Testis (tissue), 3 donors: ENCODE results near the gene ACOX2. TPM values are rescaled to one million over a fixed set of nuclear protein-coding genes. Genes with fewer than 3 reads are reported as not detected.
A peak's percentile ranks its signal among the peaks of the same experiment; 100 is the strongest.

Source experiments
- DNase-seq: peaks from one replicate; pipeline ENCODE4 v3.0.0-alpha.2; 2019
- H3K27ac ChIP-seq, 2 donors: fragments of 200-600 bp; sonication (generic); one replicate each; pipeline ENCODE4 v1.5.1; 2019
- H3K27me3 ChIP-seq: fragments of 200-600 bp; sonication (generic); one replicate; pipeline ENCODE4 v1.5.1; 2019
- H3K36me3 ChIP-seq: fragments of 200-600 bp; sonication (generic); one replicate; pipeline ENCODE4 v1.5.1; 2017; ENCODE audit warnings: low read depth; ENCODE audit errors: missing control alignments
- H3K4me1 ChIP-seq: fragments of 200-600 bp; sonication (generic); one replicate; pipeline ENCODE4 v1.5.1; 2019
- H3K4me3 ChIP-seq, 2 donors: fragments of 200-600 bp; sonication (generic); one replicate each; pipeline ENCODE4 v1.5.1; 2017 to 2019
- H3K9me3 ChIP-seq: fragments of 200-600 bp; sonication (generic); one replicate; pipeline ENCODE4 v1.5.1; 2017
- CTCF ChIP-seq, 3 experiments: fragments of 450-650 bp in 2 of 3; fragments of 200-600 bp in 1 of 3; sonication (generic) in 1 of 3; IDR thresholded peaks; one replicate each; pipeline ENCODE4 v1.5.1; 2016 to 2019; ENCODE audit warnings: antibody characterized with exemption in 3 of 3, mild to moderate bottlenecking in 2 of 3, moderate library complexity in 1 of 3
- POLR2A ChIP-seq: fragments of 450-650 bp; IDR thresholded peaks from one replicate; pipeline ENCODE4 v1.6.1; 2017; ENCODE audit warnings: antibody characterized with exemption, mild to moderate bottlenecking, moderate library complexity
- WGBS, 2 donors: methylation state at CpG; one replicate each; pipeline ENCODE4 v1.1.5; 2018; 5-methylcytosine and 5-hydroxymethylcytosine counted together
- intact Hi-C: fragments of 100-400 bp; cut with DNase I; formaldehyde crosslinking; loops from one replicate; pipeline ENCODE4 v1.15.1; 2023; ENCODE audit warnings: low total_unique reads
- polyA plus RNA-seq: library from polyadenylated mRNA; stranded (reverse); fragments of 350-450 nt; fragmentation: Illumina TruSeq; extraction: RNeasy Lipid Tissue Mini Kit (QIAGEN cat#74804); gene quantifications from one replicate; pipeline ENCODE4 v1.2.3, GENCODE V29; 2014; ENCODE audit warnings: low read depth, low replicate concordance; ENCODE audit not compliant: insufficient read depth
- total RNA-seq, 2 donors: library from RNA; depleted of rRNA; stranded (reverse); fragments of >200 nt; gene quantifications; one replicate each; pipeline ENCODE4 v1.2.3, GENCODE V29; 2016

The ACOX2 gene
- total and polyA plus RNA-seq, 3 donors from 2014 or later, result 27.1 to 55.9 (median 46.1) TPM

- Histone ChIP-seq H3K27ac (no peak overlapping the region), H3K27me3 (no peaks in the 10 kb centered on the region), H3K4me1 (peaks cover 17% of the 10 kb centered on the region), H3K9me3 (no peaks in the 10 kb centered on the region), H3K36me3 (no peaks in the 10 kb centered on the region), H3K4me3 (no peak overlapping the region)
- 86 to 91% methylated on average over 10 of the region's 10 CpGs for WGBS, 2 donors
- TF ChIP-seq CTCF (IDR thresholded peaks at IDR 0.05) (no peak), POLR2A (no peak)
- no peak for DNase-seq
- intact Hi-C loops, result no loop called here
Measured at GRCh38 chr3:58539626-58540025, 2.6 kb upstream of the ACOX2 start.

GRCh38 chr3:58537412-58538301 is 667 bp upstream of the ACOX2 start:
- Histone ChIP-seq H3K36me3 (no peaks in the 10 kb centered on the region), H3K27me3 (no peaks in the 10 kb centered on the region), H3K4me3 (no peak overlapping the region), H3K4me1 (peaks cover 17% of the 10 kb centered on the region), H3K9me3 (no peaks in the 10 kb centered on the region), H3K27ac (peak overlapping the region; percentile 55 to 77)
- WGBS, 2 donors, result 63 to 70% methylated on average over 4 of the region's 4 CpGs
- no peak for TF ChIP-seq CTCF (IDR thresholded peaks at IDR 0.05)
- TF ChIP-seq POLR2A, result no peak
- DNase-seq, result no peak
- intact Hi-C loops, result no loop called here

GRCh38 chr3:58535531-58536500 is 1.2 kb downstream of the ACOX2 start:
- Histone ChIP-seq H3K36me3 (no peaks in the 10 kb centered on the region), H3K4me1 (peaks cover 17% of the 10 kb centered on the region), H3K4me3 (no peak overlapping the region), H3K27ac (peak overlapping the region; percentile 55 to 77), H3K27me3 (no peaks in the 10 kb centered on the region), H3K9me3 (no peaks in the 10 kb centered on the region)
- no peak for TF ChIP-seq POLR2A
- no peak for TF ChIP-seq CTCF (IDR thresholded peaks at IDR 0.05)
- 20 to 34% methylated on average over 2 of the region's 2 CpGs for WGBS, 2 donors
- intact Hi-C loops, result no loop called here
- peak; percentile 52 for DNase-seq

- DNase-seq, result no peak
- no peaks in the 10 kb centered on the region for H3K36me3 ChIP-seq
- no peak overlapping the region for H3K27ac ChIP-seq
Measured at GRCh38 chr3:58534592-58535494, 2.1 kb downstream of the ACOX2 start.

More at GRCh38 chr3:58534592-58535494, 2.1 kb downstream of the ACOX2 start:
- intact Hi-C loops, result no loop called here
- H3K27me3 ChIP-seq, result no peaks in the 10 kb centered on the region
- H3K4me1 ChIP-seq, result peaks cover 17% of the 10 kb centered on the region
- H3K9me3 ChIP-seq, result no peaks in the 10 kb centered on the region
- no peak overlapping the region for H3K4me3 ChIP-seq
- WGBS, 2 donors, result 95 to 96% methylated on average over 9 of the region's 9 CpGs
- no peak for TF ChIP-seq POLR2A
- TF ChIP-seq CTCF (IDR thresholded peaks at IDR 0.05), result no peak
